ENCODE data around the gene RET.

Gene RET

DNA sequence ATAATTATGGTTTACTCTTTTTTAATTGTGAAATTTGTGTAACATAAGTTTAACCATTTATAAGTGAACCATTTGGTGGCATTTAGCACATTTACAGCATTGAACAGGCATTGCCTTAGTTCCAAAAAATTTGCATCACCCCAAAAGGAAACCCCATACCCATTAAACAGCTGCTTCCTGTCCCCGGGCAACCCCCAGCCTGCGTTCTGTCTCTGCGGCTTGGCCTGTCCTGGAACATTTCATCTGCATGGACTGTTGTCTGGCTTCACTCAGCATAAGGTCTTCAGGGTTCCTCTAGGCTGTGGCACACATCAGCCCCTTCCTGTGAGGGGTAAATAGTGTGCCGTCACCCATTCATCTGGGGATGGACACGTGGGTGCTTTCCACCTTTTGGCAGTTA, 6.9 kb downstream of the RET start:
- Histone ChIP-seq H3K36me3 (ENCODE audit: insufficient read depth, low read length) (no peaks in the 10 kb centered on the region), H3K4me3 (no peak overlapping the region), H3K27ac (no peak overlapping the region), H3K9me3 (ENCODE audit: low read depth, low read length) (no peaks in the 10 kb centered on the region), H3K9ac (ENCODE audit: insufficient read length) (no peak overlapping the region)
- DNase-seq (ENCODE audit: low read depth, low spot score) = no peak
- TF ChIP-seq FOXP2 (optimal IDR thresholded peaks at IDR 0.05; ENCODE audit: control extremely low read depth, extremely low read length, insufficient read depth) (no peak), EZH2 (IDR thresholded peaks at IDR 0.05) (no peak), POLR2AphosphoS5 (IDR thresholded peaks at IDR 0.05; ENCODE audit: borderline replicate concordance, low read depth, low read length) (no peak)

DNA sequence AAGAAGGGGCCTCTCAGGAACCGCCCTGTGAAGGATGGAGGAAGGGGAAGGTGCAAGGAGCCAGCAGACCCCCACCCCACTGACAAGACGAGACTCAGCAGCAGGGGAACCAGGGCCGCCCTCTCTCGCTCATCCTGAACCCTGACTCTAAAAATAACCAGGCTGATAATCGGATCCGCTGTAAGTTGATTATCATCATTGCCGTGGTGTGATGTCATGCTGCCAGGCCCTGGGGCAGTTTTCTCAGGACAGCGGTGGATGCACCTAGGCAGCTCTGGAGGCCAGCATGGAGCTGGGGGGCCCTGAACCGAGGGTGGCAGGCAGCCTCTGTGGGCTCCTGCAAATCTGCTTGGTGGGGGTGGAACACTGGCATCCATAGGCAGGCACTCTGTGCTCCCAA, 7.9 kb downstream of the RET start:
- H3K27ac ChIP-seq = no peak overlapping the region
- TF ChIP-seq POLR2AphosphoS5 (IDR thresholded peaks at IDR 0.05; ENCODE audit: borderline replicate concordance, low read depth, low read length) = no peak
- TF ChIP-seq FOXP2 (optimal IDR thresholded peaks at IDR 0.05; ENCODE audit: control extremely low read depth, extremely low read length, insufficient read depth) = no peak
- TF ChIP-seq EZH2 (IDR thresholded peaks at IDR 0.05) = no peak
- no peaks in the 10 kb centered on the region for H3K9me3 ChIP-seq (ENCODE audit: low read depth, low read length)
- H3K36me3 ChIP-seq (ENCODE audit: insufficient read depth, low read length) = no peaks in the 10 kb centered on the region
- no peak for DNase-seq (ENCODE audit: low read depth, low spot score)
- H3K9ac ChIP-seq (ENCODE audit: insufficient read length) = no peak overlapping the region
- H3K4me3 ChIP-seq = no peak overlapping the region

DNA sequence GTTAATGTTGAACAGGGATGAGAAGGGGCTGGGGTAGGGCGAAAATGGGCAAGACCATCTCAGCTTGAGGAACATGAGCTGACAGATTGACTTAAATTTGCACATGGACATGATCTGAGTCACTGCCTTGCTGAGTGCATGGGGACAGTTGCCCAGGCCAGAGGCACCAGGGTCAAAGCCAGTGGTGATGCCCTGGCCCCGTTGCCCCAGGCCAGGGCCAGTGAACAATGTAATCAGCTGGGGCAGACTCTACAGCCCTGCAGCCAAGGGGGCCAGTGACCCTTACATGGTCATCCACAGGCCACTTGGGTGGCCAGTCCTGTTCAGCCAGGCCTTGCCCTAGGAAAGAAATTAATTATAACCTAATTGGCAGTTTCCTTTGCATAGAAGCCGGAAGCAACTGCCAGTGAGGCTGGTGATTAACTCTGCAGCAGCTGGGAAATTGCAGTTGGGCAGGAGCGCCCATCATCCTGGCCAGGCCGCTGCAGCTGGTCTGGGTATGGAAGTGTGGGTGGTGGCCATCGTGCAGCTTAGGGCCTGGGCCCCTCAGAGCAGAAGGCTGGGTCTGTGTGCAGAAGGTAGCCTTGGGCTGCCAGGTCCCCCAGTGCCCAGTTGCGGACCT, 9.6 kb downstream of the RET start:
- TF ChIP-seq POLR2AphosphoS5 (IDR thresholded peaks at IDR 0.05; ENCODE audit: borderline replicate concordance, low read depth, low read length) = no peak
- TF ChIP-seq FOXP2 (optimal IDR thresholded peaks at IDR 0.05; ENCODE audit: control extremely low read depth, extremely low read length, insufficient read depth) = no peak
- H3K27ac ChIP-seq = no peak overlapping the region
- H3K36me3 ChIP-seq (ENCODE audit: insufficient read depth, low read length) = no peaks in the 10 kb centered on the region
- no peak overlapping the region for H3K4me3 ChIP-seq
- no peak for DNase-seq (ENCODE audit: low read depth, low spot score)
- no peak overlapping the region for H3K9ac ChIP-seq (ENCODE audit: insufficient read length)
- H3K9me3 ChIP-seq (ENCODE audit: low read depth, low read length) = no peaks in the 10 kb centered on the region

DNA sequence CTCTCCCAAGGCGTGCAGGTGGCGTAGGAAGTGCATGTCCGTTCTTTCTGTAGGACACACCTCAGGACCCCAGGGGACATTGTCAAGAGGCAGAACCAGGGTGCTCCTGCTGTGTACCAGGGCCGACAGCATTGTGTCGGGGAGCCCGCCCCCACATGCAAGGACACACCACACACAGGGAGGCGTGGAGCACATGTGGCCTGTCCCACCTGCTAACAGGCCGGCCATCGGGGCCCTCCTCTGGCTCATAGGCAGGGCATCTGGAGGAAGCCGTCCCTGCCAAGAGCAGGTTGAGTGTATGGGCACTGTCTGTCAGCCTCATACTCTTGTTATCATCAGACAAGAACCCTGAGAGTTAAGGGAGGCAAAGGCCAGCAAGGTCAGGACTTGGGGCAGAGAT, 12.7 kb downstream of the RET start:
- H3K9me3 ChIP-seq (ENCODE audit: low read depth, low read length) = no peaks in the 10 kb centered on the region
- no peaks in the 10 kb centered on the region for H3K36me3 ChIP-seq (ENCODE audit: insufficient read depth, low read length)
- H3K4me3 ChIP-seq = no peak overlapping the region
- no peak for DNase-seq (ENCODE audit: low read depth, low spot score)
- H3K9ac ChIP-seq (ENCODE audit: insufficient read length) = no peak overlapping the region
- TF ChIP-seq POLR2AphosphoS5 (IDR thresholded peaks at IDR 0.05; ENCODE audit: borderline replicate concordance, low read depth, low read length) = no peak
- no peak for TF ChIP-seq EZH2 (IDR thresholded peaks at IDR 0.05)
- TF ChIP-seq FOXP2 (optimal IDR thresholded peaks at IDR 0.05; ENCODE audit: control extremely low read depth, extremely low read length, insufficient read depth) = no peak
- H3K27ac ChIP-seq = no peak overlapping the region

DNA sequence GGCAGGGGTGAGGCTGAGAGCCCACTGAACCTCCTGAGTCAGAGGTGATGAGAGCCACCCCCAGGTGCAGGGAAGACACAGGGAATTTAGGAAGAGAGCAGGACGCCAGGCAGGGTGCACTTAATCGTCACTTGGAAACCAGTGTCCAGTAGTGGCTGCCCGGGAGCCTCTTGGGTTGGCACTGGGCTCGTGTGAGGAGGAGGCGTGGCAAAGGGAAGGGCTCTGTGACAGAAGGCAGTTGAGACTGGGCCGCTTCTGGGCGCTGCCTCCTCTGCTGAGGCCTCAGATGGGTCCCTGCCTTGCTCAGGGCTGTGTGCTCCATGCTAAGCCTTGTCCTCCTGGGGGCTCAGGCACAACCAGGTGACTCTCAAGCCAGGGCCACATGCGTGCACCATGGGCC, 13.3 kb downstream of the RET start:
- Histone ChIP-seq H3K27ac (no peak overlapping the region), H3K4me3 (no peak overlapping the region), H3K9ac (ENCODE audit: insufficient read length) (no peak overlapping the region), H3K9me3 (ENCODE audit: low read depth, low read length) (no peaks in the 10 kb centered on the region), H3K36me3 (ENCODE audit: insufficient read depth, low read length) (no peaks in the 10 kb centered on the region)
- TF ChIP-seq EZH2 (IDR thresholded peaks at IDR 0.05) (no peak), FOXP2 (optimal IDR thresholded peaks at IDR 0.05; ENCODE audit: control extremely low read depth, extremely low read length, insufficient read depth) (no peak), POLR2AphosphoS5 (IDR thresholded peaks at IDR 0.05; ENCODE audit: borderline replicate concordance, low read depth, low read length) (no peak)
- no peak for DNase-seq (ENCODE audit: low read depth, low spot score)

DNA sequence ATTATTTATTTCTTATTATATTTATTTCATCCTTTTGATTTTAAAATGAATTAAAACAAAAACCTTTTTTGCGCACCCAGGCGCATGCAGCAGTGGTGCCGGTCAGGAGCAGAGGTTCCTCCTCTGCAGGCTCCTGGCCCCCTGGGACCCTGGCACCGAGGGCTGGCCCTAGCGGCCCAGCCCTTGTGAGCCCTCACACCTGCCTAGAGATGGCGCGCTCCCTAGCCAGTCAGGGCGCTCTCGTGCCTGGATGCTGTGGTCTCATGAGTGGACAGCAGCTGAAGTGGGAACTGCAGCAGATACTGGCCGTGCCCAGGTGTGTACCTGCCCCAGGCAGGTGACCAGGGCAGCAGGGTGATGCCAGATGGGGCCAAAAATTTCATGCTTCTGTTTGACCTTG, 13.8 kb downstream of the RET start:
- no peak overlapping the region for H3K9ac ChIP-seq (ENCODE audit: insufficient read length)
- H3K9me3 ChIP-seq (ENCODE audit: low read depth, low read length) = no peaks in the 10 kb centered on the region
- TF ChIP-seq EZH2 (IDR thresholded peaks at IDR 0.05) (no peak), FOXP2 (optimal IDR thresholded peaks at IDR 0.05; ENCODE audit: control extremely low read depth, extremely low read length, insufficient read depth) (no peak), POLR2AphosphoS5 (IDR thresholded peaks at IDR 0.05; ENCODE audit: borderline replicate concordance, low read depth, low read length) (no peak)
- no peak overlapping the region for H3K27ac ChIP-seq
- no peaks in the 10 kb centered on the region for H3K36me3 ChIP-seq (ENCODE audit: insufficient read depth, low read length)
- no peak overlapping the region for H3K4me3 ChIP-seq
- DNase-seq (ENCODE audit: low read depth, low spot score) = no peak

DNA sequence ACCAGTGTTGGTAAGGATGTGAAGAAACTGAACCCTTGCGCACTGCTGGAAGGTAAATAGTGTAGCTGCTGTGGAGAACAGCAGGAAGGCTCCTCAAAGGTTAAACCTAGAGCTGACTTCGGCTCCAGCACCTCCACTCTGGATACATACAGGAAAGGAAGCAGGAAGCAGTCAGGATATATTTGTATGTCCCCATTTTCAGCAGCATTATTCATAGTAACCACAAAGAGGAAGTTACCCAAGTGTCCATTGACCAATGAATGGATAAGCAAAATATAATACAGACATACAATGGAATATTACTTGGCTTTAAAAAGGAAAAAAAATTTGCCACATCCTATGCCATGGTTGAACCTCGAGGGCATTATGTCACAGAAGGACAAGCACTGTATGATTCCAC, 15.0 kb downstream of the RET start:
- H3K4me3 ChIP-seq = no peak overlapping the region
- H3K9me3 ChIP-seq (ENCODE audit: low read depth, low read length) = no peaks in the 10 kb centered on the region
- no peak for DNase-seq (ENCODE audit: low read depth, low spot score)
- H3K27ac ChIP-seq = no peak overlapping the region
- TF ChIP-seq POLR2AphosphoS5 (IDR thresholded peaks at IDR 0.05; ENCODE audit: borderline replicate concordance, low read depth, low read length) (no peak), FOXP2 (optimal IDR thresholded peaks at IDR 0.05; ENCODE audit: control extremely low read depth, extremely low read length, insufficient read depth) (no peak), EZH2 (IDR thresholded peaks at IDR 0.05) (no peak)
- H3K36me3 ChIP-seq (ENCODE audit: insufficient read depth, low read length) = no peaks in the 10 kb centered on the region
- H3K9ac ChIP-seq (ENCODE audit: insufficient read length) = no peak overlapping the region

DNA sequence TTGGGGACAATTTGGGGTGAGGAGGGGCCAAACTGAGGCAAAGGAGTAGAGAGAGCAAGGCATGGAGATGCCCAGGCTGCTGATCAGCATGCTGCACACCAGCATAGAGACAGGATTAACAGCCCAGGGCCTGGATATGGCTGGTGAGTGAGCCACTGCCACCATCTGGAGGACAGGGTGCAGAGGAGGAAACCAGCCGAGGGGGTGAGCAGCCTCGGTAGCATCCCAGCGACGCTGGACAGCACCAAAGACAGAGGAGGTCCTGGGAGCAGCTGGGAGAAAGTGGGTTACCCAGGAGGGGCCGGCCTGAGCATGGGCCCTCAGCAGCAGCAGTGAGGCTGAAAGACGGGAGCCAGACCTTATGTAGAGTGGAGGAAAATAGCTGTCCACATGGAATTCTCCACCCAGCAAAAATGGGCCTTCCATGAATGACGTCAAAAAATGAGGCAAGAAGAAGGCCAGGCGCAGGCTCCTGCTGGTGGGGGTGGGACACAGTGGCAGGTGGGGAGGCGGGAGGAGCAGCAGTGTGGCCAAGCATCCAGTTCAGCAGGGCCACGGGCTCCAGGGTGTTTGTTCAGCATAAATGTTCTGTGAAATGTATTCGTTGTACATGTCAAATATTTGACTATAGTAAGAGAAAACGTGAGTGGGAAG, 16.7 kb downstream of the RET start:
- no peaks in the 10 kb centered on the region for H3K36me3 ChIP-seq (ENCODE audit: insufficient read depth, low read length)
- no peak for DNase-seq (ENCODE audit: low read depth, low spot score)
- no peaks in the 10 kb centered on the region for H3K9me3 ChIP-seq (ENCODE audit: low read depth, low read length)

More for the DNA sequence above, 16.7 kb downstream of the RET start:
- TF ChIP-seq EZH2 (IDR thresholded peaks at IDR 0.05) = no peak
- no peak for TF ChIP-seq FOXP2 (optimal IDR thresholded peaks at IDR 0.05; ENCODE audit: control extremely low read depth, extremely low read length, insufficient read depth)
- TF ChIP-seq POLR2AphosphoS5 (IDR thresholded peaks at IDR 0.05; ENCODE audit: borderline replicate concordance, low read depth, low read length) = no peak
- Histone ChIP-seq H3K9ac (ENCODE audit: insufficient read length) (no peak overlapping the region), H3K4me3 (no peak overlapping the region), H3K27ac (no peak overlapping the region)
